ENCODE results near the gene SOCS2. TPM values are rescaled to one million over a fixed set of nuclear protein-coding genes. Genes with fewer than 3 reads are reported as not detected.

The SOCS2 gene
- total RNA-seq, 1 experiment from 2014 or later, result 57.2 TPM

DNA sequence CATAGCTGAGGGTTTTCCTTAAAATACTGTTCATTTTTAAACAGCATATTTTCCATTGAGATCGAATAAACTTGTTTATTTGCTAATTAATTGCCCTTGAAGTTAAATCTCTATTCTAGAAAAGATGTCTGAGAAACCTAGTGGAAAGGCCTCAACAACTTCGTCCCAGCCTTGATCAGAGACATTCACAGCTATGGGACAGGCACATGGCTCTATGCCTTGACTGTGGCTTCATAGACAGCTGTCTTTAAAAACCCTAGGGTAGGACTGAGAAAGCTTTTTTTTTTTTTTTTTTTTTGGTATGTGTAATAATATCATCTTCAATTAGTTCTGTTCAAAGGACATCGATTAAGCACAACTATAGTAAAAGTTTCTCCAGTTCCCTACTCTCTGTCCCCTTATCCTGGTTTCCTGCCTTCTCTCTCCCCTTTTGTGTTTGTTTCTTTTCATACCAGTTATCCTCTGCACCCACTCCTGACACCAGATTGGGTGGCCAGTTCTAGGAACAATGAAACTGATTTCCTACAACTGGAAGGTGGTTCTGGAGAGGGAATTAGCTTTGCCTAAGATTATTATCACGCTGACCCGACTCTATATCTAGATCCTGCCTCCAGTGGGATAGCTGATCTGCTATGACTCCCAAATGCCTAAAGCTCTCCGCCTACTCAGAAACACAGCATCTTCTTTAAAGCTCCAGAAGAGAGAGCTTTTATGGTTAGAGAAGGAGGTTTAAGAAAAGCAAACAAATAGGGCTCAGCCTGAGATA lies 20.3 kb downstream of the SOCS2 start:
- no peak overlapping the region for H3K14ac ChIP-seq (ENCODE audit: insufficient read depth, low read length)
- H2BK12ac ChIP-seq (ENCODE audit: insufficient read length, low read depth, low read length), result no peak overlapping the region
- H2BK5ac ChIP-seq (ENCODE audit: insufficient read length, low read length), result no peak overlapping the region
- no peaks in the 10 kb centered on the region for H3K9me3 ChIP-seq (ENCODE audit: control insufficient read depth, low read depth, low read length)
- H3K9ac ChIP-seq (ENCODE audit: extremely low read depth, insufficient read length, low read length), result no peak overlapping the region
- H3K23ac ChIP-seq (ENCODE audit: insufficient read length, low read depth, low read length), result no peak overlapping the region
- Mint-ChIP-seq H3K27ac (no peak overlapping the region), H3K9me3 (no peaks in the 10 kb centered on the region), H3K4me1 (peaks cover 43 to 44% of the 10 kb centered on the region in 2 experiments), H3K27me3 (ENCODE audit: low read depth) (peaks cover 7% of the 10 kb centered on the region), H3K36me3 (ENCODE audit: insufficient read depth in 1 of 3, low read depth in 3 of 3) (no peaks in the 10 kb centered on the region; a peak in 1 of 7 replicates), H3K4me3 (peak overlapping the region in 1 of 2 experiments; percentile 52; a peak in 2 of 5 replicates)
- WGBS (ENCODE audit: extremely low coverage, insufficient read length, low lambda C conversion rate), result no CpG with 5 or more reads among the region's 6 CpGs
- peaks cover 5% of the 10 kb centered on the region for H3K23me2 ChIP-seq (ENCODE audit: insufficient read length, low read depth, low read length, poor library complexity, severe bottlenecking)
- H3K27me3 ChIP-seq (ENCODE audit: insufficient read depth, low read length), result no peaks in the 10 kb centered on the region
- TF ChIP-seq, protein P1, sequence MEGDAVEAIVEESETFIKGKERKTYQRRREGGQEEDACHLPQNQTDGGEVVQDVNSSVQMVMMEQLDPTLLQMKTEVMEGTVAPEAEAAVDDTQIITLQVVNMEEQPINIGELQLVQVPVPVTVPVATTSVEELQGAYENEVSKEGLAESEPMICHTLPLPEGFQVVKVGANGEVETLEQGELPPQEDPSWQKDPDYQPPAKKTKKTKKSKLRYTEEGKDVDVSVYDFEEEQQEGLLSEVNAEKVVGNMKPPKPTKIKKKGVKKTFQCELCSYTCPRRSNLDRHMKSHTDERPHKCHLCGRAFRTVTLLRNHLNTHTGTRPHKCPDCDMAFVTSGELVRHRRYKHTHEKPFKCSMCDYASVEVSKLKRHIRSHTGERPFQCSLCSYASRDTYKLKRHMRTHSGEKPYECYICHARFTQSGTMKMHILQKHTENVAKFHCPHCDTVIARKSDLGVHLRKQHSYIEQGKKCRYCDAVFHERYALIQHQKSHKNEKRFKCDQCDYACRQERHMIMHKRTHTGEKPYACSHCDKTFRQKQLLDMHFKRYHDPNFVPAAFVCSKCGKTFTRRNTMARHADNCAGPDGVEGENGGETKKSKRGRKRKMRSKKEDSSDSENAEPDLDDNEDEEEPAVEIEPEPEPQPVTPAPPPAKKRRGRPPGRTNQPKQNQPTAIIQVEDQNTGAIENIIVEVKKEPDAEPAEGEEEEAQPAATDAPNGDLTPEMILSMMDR (conservative IDR thresholded peaks at IDR 0.05), result no peak
- peak overlapping the region; percentile 75 for H2AFZ ChIP-seq (ENCODE audit: low read length)
- H3K79me1 ChIP-seq (ENCODE audit: insufficient read depth, low read depth, low read length, poor library complexity, severe bottlenecking), result no peaks in the 10 kb centered on the region
- H2BK15ac ChIP-seq (ENCODE audit: low read depth, low read length), result no peak overlapping the region
- no peak overlapping the region for H3K18ac ChIP-seq (ENCODE audit: insufficient read length, low read depth, low read length)
- no peaks in the 10 kb centered on the region; the same call in 1 of the 2 replicates for H3K4me1 ChIP-seq (ENCODE audit: insufficient read depth, low read length)
- H3K27ac ChIP-seq (ENCODE audit: insufficient read length, low read depth, low read length), result no peak overlapping the region
- H3T11ph ChIP-seq (ENCODE audit: low read length), result no peak overlapping the region
- no peak for DNase-seq
- no peak overlapping the region for H3K4ac ChIP-seq (ENCODE audit: low read depth, low read length)
- no peak overlapping the region for H2AK5ac ChIP-seq (ENCODE audit: insufficient read length, low read length)
- H4K8ac ChIP-seq (replicated peaks; ENCODE audit: insufficient read length, low read depth, low read length), result no peak overlapping the region
- no peak overlapping the region for H4K5ac ChIP-seq (ENCODE audit: insufficient read length, low read depth, low read length)
- H2BK120ac ChIP-seq (ENCODE audit: low read depth, low read length, poor library complexity, severe bottlenecking), result no peak overlapping the region
- no peak overlapping the region for H4K91ac ChIP-seq (ENCODE audit: insufficient read length, low read depth, low read length)
- H3K79me2 ChIP-seq (ENCODE audit: insufficient read depth, low read length), result no peaks in the 10 kb centered on the region
- H2BK20ac ChIP-seq (ENCODE audit: low read depth, low read length, poor library complexity, severe bottlenecking), result no peak overlapping the region
- peak overlapping the region; percentile 33 for H3K4me2 ChIP-seq (ENCODE audit: insufficient read depth, insufficient read length, low read length)
- no peaks in the 10 kb centered on the region for H4K20me1 ChIP-seq (ENCODE audit: control insufficient read depth, insufficient read depth, insufficient read length)
- H3K56ac ChIP-seq (ENCODE audit: insufficient read length, low read depth, low read length), result no peak overlapping the region

Measured in H9 (cell line).